B cell (primary cell): ENCODE measurements around the gene SPIB. TPM values are rescaled to one million over a fixed set of nuclear protein-coding genes. Genes with fewer than 3 reads are reported as not detected.

Source experiments
- ATAC-seq: fragments of 200-7000 bp; cut with Tn5 transposase; one replicate; pipeline ENCODE4 v1.10.0; 2021; ENCODE audit warnings: low read depth, mild to moderate bottlenecking, moderate number of reproducible peaks, moderate library complexity
- CTCF ChIA-PET: fragments of 350-600 bp; sonication (Branson Sonifier 250); formaldehyde crosslinking; loops from one replicate; lab custom pipeline; 2021; ENCODE audit warnings: antibody characterized with exemption, inconsistent platforms; lab: Charles Lee
- POLR2A ChIA-PET: fragments of 350-600 bp; sonication (Branson Sonifier 250); formaldehyde crosslinking; loops from one replicate; lab custom pipeline; 2021; ENCODE audit warnings: antibody characterized with exemption; lab: Charles Lee
- DNase-seq: peaks from one replicate; pipeline ENCODE4 v3.0.0; 2013
- H2AFZ ChIP-seq: 2 replicates; pipeline ENCODE4 v1.6.1; 2012; ENCODE audit warnings: mild to moderate bottlenecking, low read depth, low read length; ENCODE audit not compliant: insufficient read depth, poor library complexity, severe bottlenecking
- H3K27ac ChIP-seq, 2 donors: 1 replicate in 1 of 2; 2 replicates in 1 of 2; pipeline ENCODE4 v1.5.1; 2012 to 2013; ENCODE audit warnings: low read length in 2 of 2, mild to moderate bottlenecking in 2 of 2, moderate library complexity in 1 of 2
- H3K27me3 ChIP-seq, 4 experiments: fragments of 200-600 bp in 1 of 4; sonication (generic) in 1 of 4; replicated peaks in 1 of 4; 1 replicate in 2 of 4; 2 replicates in 2 of 4; pipeline versions ENCODE4 v1.6.1 to v1.7.0; 2013 to 2016; ENCODE audit warnings: low read length in 3 of 4, mild to moderate bottlenecking in 2 of 4, mixed read lengths in 1 of 4, moderate library complexity in 1 of 4; ENCODE audit not compliant: insufficient read depth in 4 of 4, control insufficient read depth in 3 of 4; ENCODE audit errors: control extremely low read depth in 1 of 4
- H3K36me3 ChIP-seq, 2 experiments: replicated peaks in 1 of 2; 1 replicate in 1 of 2; 2 replicates in 1 of 2; pipeline versions ENCODE4 v1.6.1 to v1.7.1; 2013; ENCODE audit warnings: low read length in 1 of 2; ENCODE audit not compliant: insufficient read depth in 2 of 2, control insufficient read depth in 1 of 2; ENCODE audit errors: control extremely low read depth in 1 of 2, extremely low read depth in 1 of 2
- H3K4me1 ChIP-seq, 2 donors: fragments of 200-600 bp in 1 of 2; sonication (generic) in 1 of 2; 1 replicate in 1 of 2; 2 replicates in 1 of 2; pipeline versions ENCODE4 v1.5.1 to v1.6.1; 2013 to 2017; ENCODE audit warnings: low read length in 2 of 2; ENCODE audit not compliant: control insufficient read depth in 2 of 2, insufficient read depth in 2 of 2
- H3K4me2 ChIP-seq: replicated peaks from 2 replicates; pipeline ENCODE3; 2012; ENCODE audit warnings: mild to moderate bottlenecking, low read depth, low read length; ENCODE audit not compliant: poor library complexity, severe bottlenecking
- H3K4me3 ChIP-seq, 5 experiments: fragments of 200-600 bp in 1 of 5; sonication (generic) in 1 of 5; 1 replicate in 3 of 5; 2 replicates in 2 of 5; pipeline versions ENCODE4 v1.5.1 to v1.7.0; 2011 to 2016; ENCODE audit warnings: low read length in 4 of 5, mild to moderate bottlenecking in 4 of 5, low read depth in 2 of 5, control low read depth in 1 of 5, moderate library complexity in 1 of 5; ENCODE audit not compliant: insufficient read depth in 1 of 5; ENCODE audit errors: control extremely low read depth in 1 of 5, extremely low read depth in 1 of 5
- H3K79me2 ChIP-seq: fragments of 200-600 bp; sonication (generic); one replicate; pipeline ENCODE4 v1.6.0; 2016; ENCODE audit warnings: low read length; ENCODE audit not compliant: control insufficient read depth, insufficient read depth
- H3K9ac ChIP-seq: fragments of 200-600 bp; sonication (generic); 2 replicates; pipeline ENCODE4 v1.6.1; 2017; ENCODE audit warnings: mild to moderate bottlenecking, low read length, moderate library complexity
- H3K9me3 ChIP-seq, 3 donors: one replicate each; pipeline versions ENCODE4 v1.6.1 to v1.7.1; 2013; ENCODE audit warnings: low read length in 2 of 3; ENCODE audit not compliant: control insufficient read depth in 2 of 3, insufficient read depth in 1 of 3; ENCODE audit errors: control extremely low read depth in 1 of 3
- H4K20me1 ChIP-seq: 2 replicates; pipeline ENCODE4 v1.6.0; 2012; ENCODE audit warnings: mild to moderate bottlenecking, low read length; ENCODE audit not compliant: insufficient read depth, control insufficient read depth, poor library complexity, severe bottlenecking
- H3K27ac Mint-ChIP-seq: one replicate; pipeline ENCODE4 v1.8.0; 2021; ENCODE audit warnings: mixed read lengths
- H3K27me3 Mint-ChIP-seq: one replicate; pipeline ENCODE4 v1.8.0; 2021; ENCODE audit warnings: mixed read lengths
- H3K4me1 Mint-ChIP-seq: one replicate; pipeline ENCODE4 v1.8.0; 2021; ENCODE audit warnings: mixed read lengths
- H3K4me3 Mint-ChIP-seq: one replicate; pipeline ENCODE4 v1.8.0; 2021; ENCODE audit warnings: mixed read lengths
- H3K9me3 Mint-ChIP-seq: one replicate; pipeline ENCODE4 v1.8.0; 2022; ENCODE audit warnings: mixed read lengths; ENCODE audit not compliant: insufficient read depth
- EZH2 ChIP-seq: IDR thresholded peaks from 2 replicates; pipeline ENCODE4 v1.6.1; 2012; ENCODE audit warnings: borderline replicate concordance, low read depth, mild to moderate bottlenecking, moderate library complexity, low read length; ENCODE audit not compliant: insufficient read depth, poor library complexity, severe bottlenecking
- WGBS: methylation state at CpG from one replicate; pipeline ENCODE4 v1.1.5; 2013; ENCODE audit warnings: missing lambda C conversion rate; ENCODE audit not compliant: insufficient coverage; 5-methylcytosine and 5-hydroxymethylcytosine counted together
- intact Hi-C: fragments of 100-400 bp; cut with micrococcal nuclease; formaldehyde crosslinking; loops from one replicate; pipeline ENCODE4 v1.10.0; 2022
- polyA plus RNA-seq: library from polyadenylated mRNA; depleted of rRNA; stranded (reverse); fragments of >200 nt; gene quantifications from 2 replicates; pipeline ENCODE4 v1.2.3, GENCODE V29; 2012
- total RNA-seq, 2 donors: library from RNA; stranded (reverse); fragments of 120-200 nt in 1 of 2; gene quantifications; 1 replicate in 1 of 2; 2 replicates in 1 of 2; pipeline versions ENCODE4 v1.2.3 to v1.2.4, GENCODE V29; 2013 to 2022
- TF ChIP-seq, protein P1 (sequence below): fragments of 200-600 bp; IDR thresholded peaks from one replicate; pipeline ENCODE4 v1.8.0; 2022; ENCODE audit warnings: antibody characterized with exemption, mild to moderate bottlenecking

Gene SPIB
- total and polyA plus RNA-seq, 2 donors (not counting 1 experiment from before 2014, with no cell fraction given): 183 to 205 TPM

DNA sequence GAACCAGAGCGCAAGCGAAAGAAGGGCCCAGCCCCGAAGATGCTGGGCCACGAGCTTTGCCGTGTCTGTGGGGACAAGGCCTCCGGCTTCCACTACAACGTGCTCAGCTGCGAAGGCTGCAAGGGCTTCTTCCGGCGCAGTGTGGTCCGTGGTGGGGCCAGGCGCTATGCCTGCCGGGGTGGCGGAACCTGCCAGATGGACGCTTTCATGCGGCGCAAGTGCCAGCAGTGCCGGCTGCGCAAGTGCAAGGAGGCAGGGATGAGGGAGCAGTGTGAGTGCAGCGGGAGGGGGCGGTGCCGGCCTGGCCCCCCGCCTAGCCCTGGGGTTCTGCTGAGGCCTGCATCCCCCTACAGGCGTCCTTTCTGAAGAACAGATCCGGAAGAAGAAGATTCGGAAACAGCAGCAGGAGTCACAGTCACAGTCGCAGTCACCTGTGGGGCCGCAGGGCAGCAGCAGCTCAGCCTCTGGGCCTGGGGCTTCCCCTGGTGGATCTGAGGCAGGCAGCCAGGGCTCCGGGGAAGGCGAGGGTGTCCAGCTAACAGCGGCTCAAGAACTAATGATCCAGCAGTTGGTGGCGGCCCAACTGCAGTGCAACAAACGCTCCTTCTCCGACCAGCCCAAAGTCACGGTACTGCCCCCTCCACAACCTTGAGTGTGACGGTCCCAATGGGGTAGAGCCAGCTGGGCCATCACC, 40.4 kb upstream of the SPIB start:
- peak overlapping the region; percentile 65 for H3K4me3 Mint-ChIP-seq
- Histone ChIP-seq H3K27ac (no peak overlapping the region), H3K79me2 (peaks cover 17% of the 10 kb centered on the region), H3K4me2 (no peak overlapping the region), H3K36me3 (peaks cover 1 to 56% of the 10 kb centered on the region in 2 experiments), H3K27me3 (no peaks in the 10 kb centered on the region), H4K20me1 (peaks cover 50% of the 10 kb centered on the region), H3K4me3 (no peak overlapping the region), H3K4me1 (peaks cover 6 to 17% of the 10 kb centered on the region in 2 donors), H3K9me3 (no peaks in the 10 kb centered on the region), H2AFZ (no peak overlapping the region), H3K9ac (no peak overlapping the region)
- peaks cover 22% of the 10 kb centered on the region for H3K4me1 Mint-ChIP-seq
- TF ChIP-seq EZH2: no peak
- TF ChIP-seq, protein P1, sequence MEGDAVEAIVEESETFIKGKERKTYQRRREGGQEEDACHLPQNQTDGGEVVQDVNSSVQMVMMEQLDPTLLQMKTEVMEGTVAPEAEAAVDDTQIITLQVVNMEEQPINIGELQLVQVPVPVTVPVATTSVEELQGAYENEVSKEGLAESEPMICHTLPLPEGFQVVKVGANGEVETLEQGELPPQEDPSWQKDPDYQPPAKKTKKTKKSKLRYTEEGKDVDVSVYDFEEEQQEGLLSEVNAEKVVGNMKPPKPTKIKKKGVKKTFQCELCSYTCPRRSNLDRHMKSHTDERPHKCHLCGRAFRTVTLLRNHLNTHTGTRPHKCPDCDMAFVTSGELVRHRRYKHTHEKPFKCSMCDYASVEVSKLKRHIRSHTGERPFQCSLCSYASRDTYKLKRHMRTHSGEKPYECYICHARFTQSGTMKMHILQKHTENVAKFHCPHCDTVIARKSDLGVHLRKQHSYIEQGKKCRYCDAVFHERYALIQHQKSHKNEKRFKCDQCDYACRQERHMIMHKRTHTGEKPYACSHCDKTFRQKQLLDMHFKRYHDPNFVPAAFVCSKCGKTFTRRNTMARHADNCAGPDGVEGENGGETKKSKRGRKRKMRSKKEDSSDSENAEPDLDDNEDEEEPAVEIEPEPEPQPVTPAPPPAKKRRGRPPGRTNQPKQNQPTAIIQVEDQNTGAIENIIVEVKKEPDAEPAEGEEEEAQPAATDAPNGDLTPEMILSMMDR: no peak
- intact Hi-C loops: no loop called here
- H3K9me3 Mint-ChIP-seq: no peaks in the 10 kb centered on the region
- no peaks in the 10 kb centered on the region for H3K27me3 Mint-ChIP-seq
- DNase-seq: peak; percentile 36
- no peak overlapping the region for H3K27ac Mint-ChIP-seq
- CTCF ChIA-PET: interaction anchor here (0.9 kb wide), 1 partner anchor 10 kb away, joined by 3 read pairs; no protein-coding TSS in a partner anchor
- 99% methylated on average over 36 of the region's 36 CpGs for WGBS
- no peak for ATAC-seq
- POLR2A ChIA-PET: no interaction called here

DNA sequence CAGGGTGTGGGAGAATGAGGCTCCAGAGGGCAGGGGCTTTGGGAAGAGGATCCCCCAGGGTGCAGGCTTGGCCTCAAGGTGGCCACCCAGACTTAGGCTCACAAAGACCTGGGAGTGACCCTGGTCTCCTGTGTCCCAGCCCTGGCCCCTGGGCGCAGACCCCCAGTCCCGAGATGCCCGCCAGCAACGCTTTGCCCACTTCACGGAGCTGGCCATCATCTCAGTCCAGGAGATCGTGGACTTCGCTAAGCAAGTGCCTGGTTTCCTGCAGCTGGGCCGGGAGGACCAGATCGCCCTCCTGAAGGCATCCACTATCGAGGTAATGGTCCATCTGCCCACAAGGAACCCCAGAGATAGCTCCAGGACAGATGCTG, 39.9 kb upstream of the SPIB start:
- over 99% methylated on average over 10 of the region's 10 CpGs for WGBS
- Histone ChIP-seq H3K79me2 (peaks cover 17% of the 10 kb centered on the region), H3K36me3 (peaks cover 1 to 56% of the 10 kb centered on the region in 2 experiments), H2AFZ (no peak overlapping the region), H3K9ac (no peak overlapping the region), H3K4me3 (no peak overlapping the region), H4K20me1 (peaks cover 50% of the 10 kb centered on the region), H3K9me3 (no peaks in the 10 kb centered on the region), H3K4me2 (no peak overlapping the region), H3K4me1 (peaks cover 10 to 22% of the 10 kb centered on the region in 2 donors), H3K27ac (no peak overlapping the region), H3K27me3 (no peaks in the 10 kb centered on the region)
- CTCF ChIA-PET: no interaction called here
- ATAC-seq: no peak
- intact Hi-C loops: no loop called here
- DNase-seq: peak; percentile 20
- Mint-ChIP-seq H3K27ac (no peak overlapping the region), H3K4me1 (peaks cover 27% of the 10 kb centered on the region), H3K4me3 (no peak overlapping the region), H3K9me3 (no peaks in the 10 kb centered on the region), H3K27me3 (no peaks in the 10 kb centered on the region)
- POLR2A ChIA-PET: no interaction called here
- TF ChIP-seq, protein P1: no peak
- no peak for TF ChIP-seq EZH2
